ENCODE results near the gene XIAP.

XIAP gene

GRCh38 chrX:123943074-123943473, 83.2 kb downstream of the XIAP start:
- H3K27ac ChIP-seq, result no peak overlapping the region
- H3K4me3 ChIP-seq (ENCODE audit: low read depth, low read length), result no peak overlapping the region
- H2AFZ ChIP-seq, result no peak overlapping the region
- no peak overlapping the region for H3K4me2 ChIP-seq (ENCODE audit: low read length)
- H3K4me1 ChIP-seq, result no peaks in the 10 kb centered on the region
- no peak overlapping the region for H3K9ac ChIP-seq
- no peaks in the 10 kb centered on the region for H3K27me3 ChIP-seq (ENCODE audit: control insufficient read depth, insufficient read depth, low read length)
- H3K36me3 ChIP-seq (ENCODE audit: control insufficient read depth, insufficient read depth, low read length), result no peaks in the 10 kb centered on the region
- H3K9me3 ChIP-seq (ENCODE audit: control insufficient read depth, low read length), result no peaks in the 10 kb centered on the region
- no peaks in the 10 kb centered on the region for H3K79me2 ChIP-seq
- TF ChIP-seq CTCF (IDR thresholded peaks at IDR 0.05), result no peak

- H3K27ac ChIP-seq, result no peak overlapping the region
- H3K9ac ChIP-seq, result no peak overlapping the region
- H3K27me3 ChIP-seq (ENCODE audit: control insufficient read depth, insufficient read depth, low read length), result no peaks in the 10 kb centered on the region
- H2AFZ ChIP-seq, result no peak overlapping the region
- no peaks in the 10 kb centered on the region for H3K36me3 ChIP-seq (ENCODE audit: control insufficient read depth, insufficient read depth, low read length)
- no peaks in the 10 kb centered on the region for H3K4me1 ChIP-seq
- no peak for TF ChIP-seq CTCF (IDR thresholded peaks at IDR 0.05)
- H3K9me3 ChIP-seq (ENCODE audit: control insufficient read depth, low read length), result no peaks in the 10 kb centered on the region
- H3K4me3 ChIP-seq (ENCODE audit: low read depth, low read length), result no peak overlapping the region
- H3K4me2 ChIP-seq (ENCODE audit: low read length), result no peak overlapping the region
- no peaks in the 10 kb centered on the region for H3K79me2 ChIP-seq
These were observed 83.6 kb downstream of the XIAP start for GRCh38 chrX:123943488-123943887.

- no peak overlapping the region for H3K4me2 ChIP-seq (ENCODE audit: low read length)
- no peaks in the 10 kb centered on the region for H3K4me1 ChIP-seq
- H3K4me3 ChIP-seq (ENCODE audit: low read depth, low read length), result no peak overlapping the region
- H3K9ac ChIP-seq, result no peak overlapping the region
- no peak for TF ChIP-seq CTCF (IDR thresholded peaks at IDR 0.05)
- no peaks in the 10 kb centered on the region for H3K9me3 ChIP-seq (ENCODE audit: control insufficient read depth, low read length)
- no peak overlapping the region for H3K27ac ChIP-seq
- no peaks in the 10 kb centered on the region for H3K27me3 ChIP-seq (ENCODE audit: control insufficient read depth, insufficient read depth, low read length)
- H3K36me3 ChIP-seq (ENCODE audit: control insufficient read depth, insufficient read depth, low read length), result no peaks in the 10 kb centered on the region
- H2AFZ ChIP-seq, result no peak overlapping the region
- no peaks in the 10 kb centered on the region for H3K79me2 ChIP-seq
These were observed 90.0 kb downstream of the XIAP start for GRCh38 chrX:123949846-123950245.

- H3K9me3 ChIP-seq (ENCODE audit: control insufficient read depth, low read length), result no peaks in the 10 kb centered on the region
- H3K36me3 ChIP-seq (ENCODE audit: control insufficient read depth, insufficient read depth, low read length), result no peaks in the 10 kb centered on the region
- peak overlapping the region; percentile 55 for H3K4me3 ChIP-seq (ENCODE audit: low read depth, low read length)
- H3K4me1 ChIP-seq, result no peaks in the 10 kb centered on the region
- H3K27me3 ChIP-seq (ENCODE audit: control insufficient read depth, insufficient read depth, low read length), result no peaks in the 10 kb centered on the region
- peak overlapping the region; percentile 28 for H3K9ac ChIP-seq
- peak overlapping the region; percentile 73 for H2AFZ ChIP-seq
- peaks cover 3% of the 10 kb centered on the region for H3K79me2 ChIP-seq
- TF ChIP-seq CTCF (IDR thresholded peaks at IDR 0.05), result no peak
- H3K27ac ChIP-seq, result peak overlapping the region; percentile 86
- peak overlapping the region; percentile 75 for H3K4me2 ChIP-seq (ENCODE audit: low read length)
These were observed 99.6 kb downstream of the XIAP start for GRCh38 chrX:123959281-123960063.

- Histone ChIP-seq H3K4me2 (ENCODE audit: low read length) (peak overlapping the region; percentile 61), H3K9me3 (ENCODE audit: control insufficient read depth, low read length) (no peaks in the 10 kb centered on the region), H3K4me1 (no peaks in the 10 kb centered on the region), H3K27me3 (ENCODE audit: control insufficient read depth, insufficient read depth, low read length) (no peaks in the 10 kb centered on the region), H3K4me3 (ENCODE audit: low read depth, low read length) (peak overlapping the region; percentile 84), H2AFZ (peak overlapping the region; percentile 92), H3K9ac (peak overlapping the region; percentile 94), H3K79me2 (peaks cover 8% of the 10 kb centered on the region), H3K36me3 (ENCODE audit: control insufficient read depth, insufficient read depth, low read length) (no peaks in the 10 kb centered on the region), H3K27ac (peak overlapping the region; percentile 99)
- no peak for TF ChIP-seq CTCF (IDR thresholded peaks at IDR 0.05)
These were observed 101.1 kb downstream of the XIAP start for GRCh38 chrX:123960956-123961267.

Data from parathyroid adenoma (tissue), 2 donors.